ENCODE data around the gene AMPD1.
A peak's percentile ranks its signal among the peaks of the same experiment; 100 is the strongest.

Gene AMPD1

GRCh38 chr1:114696810-114697209 is 1.5 kb upstream of the AMPD1 start:
- no peak for DNase-seq

DNA sequence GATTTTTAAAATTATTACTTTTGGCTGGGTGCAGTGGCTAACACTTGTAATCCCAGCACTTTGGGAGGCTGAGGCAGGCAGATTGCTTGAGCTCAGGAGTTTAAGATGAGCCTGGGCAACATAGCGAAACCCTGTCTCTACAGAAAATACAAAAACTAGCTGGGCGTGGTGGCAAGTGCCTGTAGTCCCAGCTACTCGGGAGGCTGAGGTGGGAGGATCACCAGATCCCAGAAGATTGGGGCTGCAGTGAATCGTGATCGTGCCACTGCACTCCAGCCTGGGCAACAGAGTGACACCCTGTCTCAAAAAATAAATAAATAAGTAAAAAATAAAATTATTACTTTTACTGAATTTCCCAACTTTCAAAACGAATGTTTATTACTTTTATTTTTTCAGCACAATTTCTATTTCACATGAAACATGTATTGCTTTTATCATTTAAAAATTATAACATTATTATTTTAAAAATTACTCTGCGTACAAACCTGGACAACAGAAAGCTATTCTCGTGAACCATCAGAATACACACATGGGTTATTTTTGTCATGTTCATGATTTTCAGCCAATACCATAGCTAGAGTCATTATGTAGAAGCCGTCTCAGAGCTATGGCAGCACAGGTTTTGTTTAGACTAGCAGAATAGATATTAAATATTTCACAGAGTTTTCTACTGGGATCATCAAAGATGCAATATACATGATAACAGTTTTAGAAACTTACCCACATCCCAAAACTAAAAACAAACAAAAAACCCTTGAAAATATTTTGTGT is 621 bp downstream of the AMPD1 start:
- no peak for DNase-seq

DNA sequence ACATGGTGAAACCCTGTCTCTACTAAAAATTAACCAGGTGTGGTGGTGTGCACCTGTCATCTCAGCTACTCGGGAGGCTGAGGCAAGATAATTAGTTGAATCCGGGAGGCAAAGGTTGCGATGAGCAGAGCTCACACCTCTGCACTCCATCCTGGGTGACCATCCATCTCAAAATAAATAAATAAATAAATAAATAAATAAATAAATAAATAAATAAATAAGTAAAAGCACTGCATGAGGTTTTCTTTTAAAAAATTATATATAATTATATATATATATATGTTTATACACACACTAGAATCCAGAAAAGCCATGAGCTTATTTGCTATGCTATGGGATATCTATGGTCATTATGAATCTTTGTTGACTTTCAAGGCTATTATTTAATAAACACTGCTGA is 2.4 kb downstream of the AMPD1 start:
- DNase-seq = no peak

GRCh38 chr1:114691061-114691460 is 4.3 kb downstream of the AMPD1 start:
- DNase-seq = no peak

DNA sequence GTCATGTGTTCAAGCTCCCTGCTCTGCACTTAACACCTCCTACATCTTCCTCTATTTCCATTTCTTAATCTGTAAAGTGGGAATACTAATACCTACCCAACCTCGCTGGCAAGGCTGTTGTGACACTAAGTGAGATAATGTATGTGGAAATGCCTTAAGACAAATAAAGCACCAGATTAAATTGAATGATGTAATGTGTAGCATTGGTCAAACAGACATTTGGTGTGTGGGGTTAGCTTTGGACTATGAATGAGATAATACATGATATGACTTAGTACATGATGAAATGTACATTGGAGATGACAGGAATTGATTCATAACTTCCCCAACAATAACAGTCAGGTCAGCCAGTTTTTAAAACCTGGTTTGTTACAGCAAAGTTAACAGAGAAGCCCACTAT is 5.2 kb downstream of the AMPD1 start:
- no peak for DNase-seq

GRCh38 chr1:114688526-114688925 is 6.8 kb downstream of the AMPD1 start:
- DNase-seq = no peak

DNA sequence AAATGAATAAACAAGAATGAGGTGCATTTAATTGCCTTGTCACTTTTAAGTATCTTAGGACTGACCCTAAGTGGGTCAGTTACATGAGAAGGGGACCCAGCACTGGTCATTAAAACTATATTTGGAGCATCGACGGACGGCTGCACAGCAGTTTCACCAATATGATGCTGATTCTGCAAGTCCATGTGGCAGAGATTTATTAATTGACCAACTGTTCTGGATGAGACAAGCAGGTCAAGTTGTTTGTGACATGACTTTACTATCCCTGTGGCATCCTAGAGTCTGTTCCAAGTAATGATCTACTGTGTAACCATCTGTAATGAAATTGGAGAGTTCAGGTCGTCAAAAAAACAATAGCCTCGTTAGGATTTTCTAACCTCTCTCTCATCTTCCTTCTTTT is 9.5 kb downstream of the AMPD1 start:
- DNase-seq = no peak

GRCh38 chr1:114677691-114678090 is 17.7 kb downstream of the AMPD1 start:
- DNase-seq = no peak

- no peak for DNase-seq
Measured at GRCh38 chr1:114676115-114676514, 19.2 kb downstream of the AMPD1 start.

DNA sequence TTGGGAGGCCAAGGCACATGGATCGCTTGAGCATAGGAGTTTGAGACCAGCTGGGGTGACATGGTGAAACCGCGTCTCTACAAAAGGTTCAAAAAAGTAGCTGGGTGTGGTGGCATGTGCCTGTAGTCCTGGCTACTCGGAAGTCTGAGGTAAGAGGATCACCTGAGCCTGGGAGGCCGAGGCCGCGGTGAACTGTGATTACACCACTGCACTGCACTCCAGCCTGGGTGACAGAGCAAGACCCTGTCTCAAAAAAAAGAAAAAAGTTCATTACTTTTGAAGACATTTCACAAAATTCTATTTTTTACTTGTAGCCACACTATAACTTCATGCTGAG is 23.4 kb downstream of the AMPD1 start:
- no peak for DNase-seq

- DNase-seq = peak in 1 of 2 donors; percentile 37
Measured at GRCh38 chr1:114671011-114671938, 24.1 kb downstream of the AMPD1 start.

GRCh38 chr1:114670083-114671010 is 25.0 kb downstream of the AMPD1 start:
- peak; percentile 88 to 89 for DNase-seq

- no peak for DNase-seq
Measured at GRCh38 chr1:114669562-114670082, 25.7 kb downstream of the AMPD1 start, which contains the start of gene DENND2C. Gene DENND2C, minus strand, starts transcription at chr1:114670049. Its CDS starts 44,065 bp downstream, at chr1:114625984.

- no peak for DNase-seq
Measured at GRCh38 chr1:114668784-114669561, 26.4 kb downstream of the AMPD1 start.

GRCh38 chr1:114668373-114668772 is 27.0 kb downstream of the AMPD1 start:
- no peak for DNase-seq

GRCh38 chr1:114666954-114667353 is 28.4 kb downstream of the AMPD1 start:
- no peak for DNase-seq

DNA sequence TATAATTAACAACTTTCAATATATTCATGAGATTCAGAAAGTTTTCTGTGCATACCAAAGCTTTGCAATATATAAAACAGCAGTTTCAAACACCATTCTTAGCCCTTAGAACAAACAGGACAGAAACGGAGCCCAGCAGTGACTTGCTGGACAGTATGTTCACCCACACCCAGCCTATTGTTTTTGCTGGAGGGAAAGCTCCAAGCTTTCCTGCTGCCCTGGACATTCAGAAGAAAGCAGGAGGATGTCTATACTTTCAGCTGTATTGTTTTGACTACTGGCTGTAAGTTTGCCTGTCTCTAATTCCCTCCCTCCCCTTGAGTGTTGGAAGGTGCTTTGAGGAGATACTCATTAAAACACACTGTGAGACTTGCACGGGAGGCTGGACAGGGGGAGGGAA is 35.1 kb downstream of the AMPD1 start:
- no peak for DNase-seq

GRCh38 chr1:114651893-114652292 is 43.5 kb downstream of the AMPD1 start:
- no peak for DNase-seq

GRCh38 chr1:114648503-114648902 is 46.8 kb downstream of the AMPD1 start:
- no peak for DNase-seq

DNA sequence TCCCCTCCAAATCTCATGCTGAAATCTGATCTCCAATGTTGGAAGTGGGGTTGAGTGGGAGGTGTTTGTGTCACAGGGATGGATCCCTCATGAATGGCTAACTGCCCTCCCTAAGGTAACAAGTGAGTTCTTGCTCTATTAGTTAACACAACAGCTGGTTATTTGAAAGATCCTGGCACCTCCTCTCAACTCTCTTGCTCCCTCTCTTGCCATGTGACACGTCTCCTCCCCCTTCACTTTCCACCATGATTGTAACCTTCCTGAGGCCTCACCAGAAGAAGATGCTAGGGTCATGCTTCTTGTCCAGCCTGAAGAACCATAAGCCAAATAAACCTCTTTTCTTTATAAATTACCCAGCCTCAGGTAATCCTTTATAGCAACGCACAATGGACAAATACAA is 54.0 kb downstream of the AMPD1 start:
- no peak for DNase-seq

GRCh38 chr1:114638910-114639309 is 56.4 kb downstream of the AMPD1 start:
- no peak for DNase-seq

DNA sequence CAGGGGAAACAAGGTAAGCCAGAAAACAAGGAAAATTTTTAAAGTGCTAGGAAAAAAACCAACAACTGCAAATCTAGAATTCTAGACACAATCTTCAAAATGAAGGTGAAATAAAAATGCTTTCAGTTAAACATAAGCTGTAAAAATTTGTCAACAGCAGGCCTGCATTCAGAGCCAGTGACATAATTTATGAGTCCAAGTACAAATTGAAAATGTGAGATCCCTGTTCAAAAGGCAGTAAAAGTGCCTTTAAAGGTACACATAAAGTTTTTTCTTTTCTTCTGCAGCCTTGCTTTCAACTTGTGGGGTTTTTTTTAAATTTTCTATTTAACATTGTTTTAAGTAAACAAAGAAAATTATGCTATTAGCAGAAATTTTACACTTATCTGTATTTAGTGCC is 62.9 kb downstream of the AMPD1 start:
- no peak for DNase-seq

Data from CD4-positive, alpha-beta T cell treated with Interleukin-4 for 1 hour (primary cell).